AG10803 (cell line): ENCODE data around the gene PCP4L1.
A peak's percentile ranks its signal among the peaks of the same experiment; 100 is the strongest.

Experiments used
- DNase-seq: peaks from one replicate; pipeline ENCODE4 v3.0.0; 2010; ENCODE audit warnings: low read depth
- H3K4me3 ChIP-seq: 2 replicates; pipeline ENCODE4 v1.5.1; 2011; ENCODE audit warnings: mild to moderate bottlenecking, low read length, control low read depth
- TF ChIP-seq, protein P1 (sequence below): conservative IDR thresholded peaks from 2 replicates; pipeline ENCODE4 v1.5.1; 2011; ENCODE audit warnings: mild to moderate bottlenecking, low read length, control low read depth, inconsistent platforms

PCP4L1 gene

DNA sequence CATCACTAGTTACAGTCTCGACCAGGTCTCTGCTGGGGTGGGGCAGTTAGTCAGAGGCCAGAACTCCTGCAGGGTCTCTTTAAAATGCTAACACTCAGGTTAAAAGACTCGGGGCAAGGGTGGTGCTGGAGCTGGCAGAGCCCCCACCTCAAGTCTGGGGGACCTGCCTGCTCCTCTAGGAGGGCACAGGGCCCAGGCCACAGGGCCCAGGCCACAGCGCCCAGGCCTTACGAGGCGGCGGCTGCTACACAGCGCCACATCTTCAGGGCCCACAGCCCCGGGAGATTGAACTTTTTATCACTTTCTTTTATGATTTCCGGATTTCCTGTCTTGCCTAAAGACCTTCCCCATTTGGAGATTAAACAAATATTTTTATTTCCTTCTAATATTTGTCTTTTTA lies 40.8 kb downstream of the PCP4L1 start:
- no peak overlapping the region for H3K4me3 ChIP-seq
- DNase-seq, result no peak
- TF ChIP-seq, protein P1, sequence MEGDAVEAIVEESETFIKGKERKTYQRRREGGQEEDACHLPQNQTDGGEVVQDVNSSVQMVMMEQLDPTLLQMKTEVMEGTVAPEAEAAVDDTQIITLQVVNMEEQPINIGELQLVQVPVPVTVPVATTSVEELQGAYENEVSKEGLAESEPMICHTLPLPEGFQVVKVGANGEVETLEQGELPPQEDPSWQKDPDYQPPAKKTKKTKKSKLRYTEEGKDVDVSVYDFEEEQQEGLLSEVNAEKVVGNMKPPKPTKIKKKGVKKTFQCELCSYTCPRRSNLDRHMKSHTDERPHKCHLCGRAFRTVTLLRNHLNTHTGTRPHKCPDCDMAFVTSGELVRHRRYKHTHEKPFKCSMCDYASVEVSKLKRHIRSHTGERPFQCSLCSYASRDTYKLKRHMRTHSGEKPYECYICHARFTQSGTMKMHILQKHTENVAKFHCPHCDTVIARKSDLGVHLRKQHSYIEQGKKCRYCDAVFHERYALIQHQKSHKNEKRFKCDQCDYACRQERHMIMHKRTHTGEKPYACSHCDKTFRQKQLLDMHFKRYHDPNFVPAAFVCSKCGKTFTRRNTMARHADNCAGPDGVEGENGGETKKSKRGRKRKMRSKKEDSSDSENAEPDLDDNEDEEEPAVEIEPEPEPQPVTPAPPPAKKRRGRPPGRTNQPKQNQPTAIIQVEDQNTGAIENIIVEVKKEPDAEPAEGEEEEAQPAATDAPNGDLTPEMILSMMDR, result no peak

DNA sequence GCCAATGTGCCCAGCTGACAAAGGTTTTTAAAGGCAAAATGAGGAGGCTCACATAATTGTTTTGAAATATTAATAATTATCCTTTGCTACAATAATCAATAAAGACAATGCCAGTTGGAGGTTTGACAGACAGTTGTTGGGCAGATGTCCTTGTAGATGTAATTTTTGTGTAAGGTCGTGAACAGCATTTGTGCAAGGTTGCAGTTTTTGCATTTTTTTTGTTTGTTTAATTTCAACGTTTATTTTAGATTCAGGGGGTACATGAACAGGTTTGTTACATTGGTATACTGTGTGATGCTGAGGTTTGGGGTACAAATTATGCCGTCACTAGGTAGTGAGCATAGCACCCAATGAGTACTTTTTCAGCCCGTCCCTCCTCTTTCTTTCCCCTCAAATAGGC lies 41.9 kb downstream of the PCP4L1 start:
- no peak for DNase-seq
- TF ChIP-seq, protein P1, result no peak
- no peak overlapping the region for H3K4me3 ChIP-seq

DNA sequence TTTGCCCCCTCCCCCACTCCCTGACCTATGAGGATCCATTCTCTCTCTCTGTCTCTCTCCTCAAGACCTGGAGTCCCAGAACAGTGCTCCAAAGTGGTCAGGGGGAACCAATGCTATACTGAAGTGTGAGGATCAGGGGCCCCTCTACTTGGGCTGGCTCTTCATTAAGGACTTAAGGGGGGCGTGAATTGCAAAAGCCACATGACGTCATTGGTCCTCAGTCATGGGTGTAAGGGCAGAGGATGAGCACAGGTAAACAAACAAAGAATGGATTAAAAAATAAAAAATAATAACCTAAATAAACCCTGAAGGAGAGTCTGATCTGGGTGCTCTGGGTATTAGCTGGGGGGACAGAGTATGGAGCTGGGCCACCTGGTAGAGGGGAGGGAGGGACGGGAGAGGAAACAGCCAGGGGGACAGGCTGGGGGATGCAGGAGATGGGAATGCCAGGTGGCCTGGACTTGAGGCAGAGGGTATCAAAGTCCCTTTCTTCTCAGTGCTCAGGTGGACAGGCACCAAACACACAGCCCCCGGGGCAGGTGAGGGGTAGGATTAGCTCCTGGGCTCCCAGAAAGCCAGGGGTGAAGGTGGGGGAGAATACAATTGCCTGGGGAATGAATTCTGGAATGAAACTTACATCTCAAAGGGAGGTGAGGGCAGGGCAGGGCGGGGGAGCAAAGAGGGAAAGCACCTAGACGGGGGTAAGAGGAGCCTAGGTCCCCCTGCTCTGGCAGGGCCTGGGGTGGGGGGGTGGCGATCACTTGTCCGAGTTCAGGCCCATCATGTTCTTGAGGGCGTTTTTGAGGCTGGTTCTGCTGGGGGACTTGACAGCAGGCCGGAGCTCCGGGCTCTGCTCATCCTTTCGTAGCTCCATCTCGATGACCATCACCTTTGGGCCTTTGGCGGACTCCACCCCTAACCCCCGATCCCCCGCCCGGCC lies 46.7 kb downstream of the PCP4L1 start:
- TF ChIP-seq, protein P1, result no peak
- no peak for DNase-seq
- H3K4me3 ChIP-seq, result peak overlapping the region; percentile 73

DNA sequence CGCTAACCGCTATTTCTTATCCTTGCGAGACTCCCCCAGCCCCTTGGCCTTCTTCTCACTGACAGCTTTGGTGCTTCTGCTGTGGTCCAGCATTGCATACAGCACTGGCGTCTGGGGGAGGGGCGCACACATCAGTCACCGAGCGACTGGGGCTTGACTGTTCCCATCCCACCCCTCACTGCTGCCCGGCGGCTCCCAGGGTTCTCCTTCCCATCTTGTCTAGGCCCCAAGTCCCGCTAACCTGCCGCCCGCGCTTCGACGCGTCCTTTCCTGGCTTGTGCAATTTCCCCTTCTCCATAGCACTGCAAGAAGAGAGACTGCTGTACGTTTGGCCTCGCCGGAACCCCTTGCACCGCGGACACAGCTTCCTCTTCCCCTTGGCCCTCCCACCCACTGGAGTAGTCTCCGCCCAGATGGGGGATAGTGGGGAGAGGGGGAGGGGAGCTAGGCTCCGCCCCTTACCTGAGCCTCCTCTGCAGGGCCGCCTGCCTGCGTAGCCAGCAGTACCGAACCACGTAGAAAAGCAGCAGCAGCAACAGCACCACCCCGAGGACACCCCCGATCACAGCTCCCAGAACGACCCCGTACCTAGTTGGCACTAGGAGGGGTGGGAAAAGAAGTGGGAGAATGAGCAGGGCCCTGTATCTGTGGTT lies 47.4 kb downstream of the PCP4L1 start:
- DNase-seq, result peak; percentile 43
- H3K4me3 ChIP-seq, result peak overlapping the region; percentile 73
- TF ChIP-seq, protein P1, result peak; percentile 31

DNA sequence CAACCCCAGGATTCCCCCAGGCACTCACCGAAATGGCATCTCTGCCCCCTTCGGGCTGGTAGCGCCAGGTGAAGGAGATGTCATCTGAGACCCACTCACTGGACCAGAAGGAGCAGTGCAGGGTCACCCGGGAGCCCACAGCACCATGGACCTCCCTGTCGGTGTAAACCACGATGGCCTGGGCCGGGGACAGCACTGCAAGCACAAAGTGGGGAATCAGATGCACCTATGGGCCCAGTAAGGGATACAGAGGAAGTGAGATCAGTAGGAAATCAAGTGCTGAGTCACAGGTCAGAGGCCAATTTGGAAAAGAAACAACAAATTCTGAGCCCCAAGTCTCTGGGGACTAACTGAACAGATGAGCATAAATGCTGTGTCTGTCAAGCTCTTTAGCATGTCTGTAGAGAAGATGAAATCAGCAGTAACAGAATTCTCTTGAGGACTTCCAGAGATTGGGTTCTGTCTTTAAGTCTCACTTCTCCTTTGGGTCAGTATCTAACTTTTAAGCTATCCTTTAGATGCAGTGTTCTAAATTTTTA lies 48.8 kb downstream of the PCP4L1 start:
- H3K4me3 ChIP-seq, result no peak overlapping the region
- DNase-seq, result peak; percentile 41
- TF ChIP-seq, protein P1, result no peak

DNA sequence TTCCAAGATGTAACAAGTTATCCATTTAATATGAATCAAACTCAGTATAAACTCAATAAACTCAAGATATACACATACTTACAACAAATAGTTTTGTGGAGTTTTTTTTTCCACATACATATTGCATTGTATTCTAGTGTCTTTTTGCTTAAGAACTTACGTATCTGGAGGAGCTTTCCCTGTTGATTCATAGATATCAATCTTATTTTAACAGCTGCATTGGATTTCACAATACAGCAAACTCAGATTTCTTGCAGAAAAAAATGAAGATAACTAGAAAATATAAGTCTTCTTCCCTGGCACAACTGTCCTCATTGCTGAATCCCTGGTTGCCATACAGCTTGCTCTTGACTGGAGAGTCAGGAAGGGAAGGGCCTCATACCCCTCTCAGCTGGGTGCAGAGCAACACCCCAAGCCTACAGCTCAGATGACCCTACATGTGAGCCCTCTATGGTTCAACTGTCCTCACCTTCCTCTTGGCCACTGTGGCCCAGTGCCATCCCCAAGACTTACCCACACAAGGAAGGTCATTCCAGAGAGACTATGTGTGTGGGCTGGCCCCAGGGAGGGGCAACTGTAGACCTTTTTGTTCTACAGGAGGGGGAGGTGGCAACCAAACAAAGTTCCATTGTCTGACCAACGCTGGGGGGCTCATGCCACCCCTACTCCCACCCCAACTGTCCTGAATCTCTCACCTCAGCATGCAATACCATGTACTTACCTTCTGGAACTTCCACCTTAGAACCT lies 49.5 kb downstream of the PCP4L1 start:
- DNase-seq, result no peak
- TF ChIP-seq, protein P1, result no peak
- H3K4me3 ChIP-seq, result no peak overlapping the region
